ENCODE measurements around the gene ZBTB7C.
"Not testable (repeated sequence)": the region's sequence is repeated elsewhere in the genome, so short reads cannot be mapped to it uniquely, and the experiment has no call there.

Gene ZBTB7C

DNA sequence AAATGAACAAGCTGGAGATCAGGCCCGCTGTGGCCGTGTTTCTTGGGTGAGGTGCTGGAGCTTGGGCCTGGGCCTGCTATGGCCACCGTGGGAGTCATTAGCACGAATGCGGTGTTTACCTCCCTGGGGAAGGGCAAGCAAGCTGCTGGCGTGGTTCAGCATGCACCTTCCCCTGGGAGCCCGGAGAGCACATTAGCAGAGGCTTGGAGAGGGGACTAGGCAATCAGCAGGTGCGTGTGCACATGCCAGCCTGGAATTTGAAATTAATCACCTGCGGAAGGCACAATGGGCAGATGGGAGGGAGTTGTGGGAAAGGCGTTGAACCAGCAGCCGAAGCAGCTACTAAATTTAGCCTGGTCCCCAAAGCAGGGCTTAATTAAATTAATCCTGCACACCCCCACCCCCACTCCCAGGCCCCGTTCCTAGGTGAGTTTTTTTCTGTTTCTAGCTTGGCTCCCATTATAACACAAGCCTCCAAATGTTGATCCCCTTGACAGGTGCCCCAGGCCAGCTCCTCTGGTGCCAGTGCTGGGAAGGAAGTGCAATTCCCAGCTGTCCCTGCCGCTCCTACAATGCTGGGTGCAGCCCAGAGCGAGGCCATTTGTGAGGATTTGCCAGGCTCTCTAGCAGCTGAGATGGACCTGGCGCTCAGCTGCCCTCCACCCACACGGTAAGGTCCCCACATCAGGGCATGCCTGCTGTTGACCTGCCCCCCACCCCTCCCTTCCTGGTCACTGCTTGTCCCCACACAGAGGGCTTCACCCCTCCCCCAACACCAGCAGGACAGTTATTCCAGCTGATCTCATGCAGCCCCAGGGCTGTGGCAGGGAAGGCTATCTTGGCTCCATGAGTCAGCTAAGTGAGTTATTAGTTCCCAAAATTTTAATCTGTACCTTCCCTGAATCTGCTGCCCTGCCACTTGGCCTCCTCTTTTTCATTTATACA lies 115.0 kb downstream of the ZBTB7C start:
- no peak for DNase-seq

DNA sequence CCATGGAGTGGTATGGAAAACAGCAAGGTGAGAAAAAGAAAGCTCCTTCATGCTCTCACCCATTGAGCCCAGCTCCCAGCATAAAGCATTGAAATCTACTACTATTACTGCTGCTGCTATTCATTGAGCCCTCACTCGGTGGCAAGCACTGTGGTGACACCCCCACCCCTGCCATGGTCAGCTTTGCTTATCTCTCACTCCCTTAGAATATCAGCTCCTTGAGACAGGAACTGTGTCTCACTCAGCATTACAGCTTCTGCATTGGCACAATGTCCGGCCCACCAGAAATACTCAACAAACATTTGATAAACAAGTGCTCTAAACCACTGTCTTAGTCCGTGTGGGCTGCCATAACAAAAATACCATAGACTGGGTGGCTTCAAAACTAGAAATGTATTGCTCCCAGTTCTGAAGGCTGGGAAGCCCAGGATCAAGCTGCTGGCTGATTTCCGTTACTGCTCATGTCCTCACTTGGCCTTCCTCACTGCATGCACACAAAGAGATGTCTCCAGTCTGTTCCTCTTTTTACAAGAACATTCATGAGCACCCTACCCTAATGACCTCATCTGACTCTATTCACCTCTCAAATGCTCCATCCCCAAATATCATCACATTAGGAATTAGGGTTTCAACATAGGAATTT lies 116.3 kb downstream of the ZBTB7C start:
- no peak for DNase-seq

DNA sequence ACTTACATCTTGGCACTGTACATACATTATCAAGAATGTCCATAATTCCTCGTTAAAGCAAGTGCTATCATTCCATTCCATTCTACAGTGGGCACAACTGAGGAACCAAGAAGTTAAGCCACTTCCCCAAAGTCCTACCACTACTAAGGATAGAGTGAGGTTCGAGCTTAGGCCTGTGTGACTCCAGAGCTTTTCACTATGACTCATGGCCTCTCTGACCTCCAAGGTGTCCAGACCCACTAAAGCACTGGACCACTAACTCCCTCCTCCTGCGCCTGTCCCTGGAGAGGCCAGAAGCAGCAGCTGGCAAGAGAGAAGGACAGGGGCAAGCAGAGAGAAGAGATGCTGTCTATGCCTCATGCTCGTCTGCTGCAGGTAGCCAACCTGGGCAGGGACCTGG lies 117.0 kb downstream of the ZBTB7C start:
- DNase-seq: no peak

DNA sequence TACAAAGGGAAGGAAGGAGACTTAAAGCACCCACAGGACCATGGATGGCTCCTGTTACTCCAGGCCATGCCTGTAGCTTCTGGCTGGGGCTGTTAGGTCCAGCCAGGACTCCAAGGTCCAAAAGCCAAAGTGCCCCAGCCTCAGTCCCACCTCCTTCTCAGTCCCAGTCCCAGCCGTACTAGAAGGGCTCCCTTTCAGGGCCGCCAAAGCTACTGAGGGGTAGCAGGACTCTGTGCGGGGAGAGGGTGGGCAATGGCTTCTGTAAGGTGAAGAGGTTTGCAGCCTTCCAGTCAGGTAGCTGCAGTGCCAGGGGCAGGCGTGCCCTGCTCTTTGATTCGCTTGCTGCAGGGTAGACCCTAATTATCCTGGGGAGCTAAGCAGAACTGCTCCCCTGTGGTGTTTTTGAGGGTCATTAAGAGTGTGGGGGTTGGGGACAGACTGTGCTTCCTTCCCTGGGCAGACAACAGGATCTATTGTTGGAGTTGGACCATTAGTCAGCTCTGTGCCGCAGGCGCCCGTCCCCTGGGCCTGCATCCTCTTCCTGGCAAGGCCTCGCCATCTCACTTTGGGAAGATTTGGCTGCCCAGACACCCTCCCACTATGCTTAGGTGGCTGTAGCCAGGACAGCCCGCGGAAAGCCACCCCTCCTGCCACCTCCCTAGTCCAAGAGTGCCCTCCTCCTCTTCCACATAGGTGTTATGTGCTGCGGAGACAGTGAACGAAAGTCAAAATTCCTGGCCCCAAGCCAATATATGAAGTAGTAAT lies 118.8 kb downstream of the ZBTB7C start:
- DNase-seq: no peak

GRCh38 chr18:48284743-48285142 lies 124.4 kb downstream of the ZBTB7C start:
- no peak for DNase-seq

- not testable (repeated sequence) for DNase-seq
These were observed 125.2 kb downstream of the ZBTB7C start for GRCh38 chr18:48284011-48284410.

DNA sequence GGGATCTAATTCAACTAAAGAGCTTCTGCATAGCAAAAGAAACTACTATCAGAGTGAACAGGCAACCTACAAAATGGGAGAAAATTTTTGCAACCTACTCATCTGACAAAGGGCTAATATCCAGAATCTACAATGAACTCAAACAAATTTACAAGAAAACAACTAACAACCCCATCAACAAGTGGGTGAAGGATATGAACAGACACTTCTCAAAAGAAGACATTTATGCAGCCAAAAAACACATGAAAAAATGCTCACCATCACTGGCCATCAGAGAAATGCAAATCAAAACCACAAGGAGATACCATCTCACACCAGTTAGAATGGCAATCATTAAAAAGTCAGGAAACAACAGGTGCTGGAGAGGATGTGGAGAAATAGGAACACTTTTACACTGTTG lies 127.7 kb downstream of the ZBTB7C start:
- DNase-seq: not testable (repeated sequence)

DNA sequence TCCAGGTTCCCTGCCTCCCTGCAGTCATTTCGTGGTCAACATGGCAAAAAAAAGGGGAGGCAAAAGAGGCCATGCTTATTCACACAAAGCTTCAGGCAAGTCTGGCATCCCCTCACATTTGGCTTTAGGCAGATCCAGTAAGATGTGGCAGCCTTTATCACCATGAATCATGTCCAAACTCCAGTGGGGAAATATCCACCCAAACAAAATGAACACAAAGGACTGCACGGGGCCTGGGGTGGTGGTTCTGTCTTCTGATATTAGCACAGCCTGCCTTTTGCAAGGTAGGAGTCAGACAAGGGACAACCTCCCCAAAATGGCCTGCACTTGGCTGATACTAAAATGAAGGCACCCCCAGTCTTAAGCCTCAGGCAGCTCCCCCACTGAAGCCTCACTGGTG lies 129.9 kb downstream of the ZBTB7C start:
- no peak for DNase-seq

DNA sequence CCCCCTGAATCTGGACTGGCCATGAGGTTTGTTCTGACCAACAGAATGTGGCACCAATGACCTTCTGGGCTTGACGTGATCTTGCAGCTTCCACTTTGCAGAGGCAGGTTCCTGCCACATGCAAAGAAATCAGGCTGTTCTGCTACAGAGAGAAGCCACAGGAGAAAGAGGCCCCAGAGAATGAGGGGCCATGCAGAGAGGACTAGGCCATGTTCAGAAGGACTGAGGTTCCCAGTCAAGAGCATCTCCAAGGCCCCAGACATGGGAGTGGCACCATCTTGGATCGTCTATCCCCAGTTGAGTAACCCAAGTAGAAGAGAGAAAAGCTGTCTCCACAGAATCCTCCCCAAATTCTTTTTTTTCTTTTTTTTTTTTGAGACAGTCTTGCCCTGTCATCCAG lies 131.1 kb downstream of the ZBTB7C start:
- no peak for DNase-seq

DNA sequence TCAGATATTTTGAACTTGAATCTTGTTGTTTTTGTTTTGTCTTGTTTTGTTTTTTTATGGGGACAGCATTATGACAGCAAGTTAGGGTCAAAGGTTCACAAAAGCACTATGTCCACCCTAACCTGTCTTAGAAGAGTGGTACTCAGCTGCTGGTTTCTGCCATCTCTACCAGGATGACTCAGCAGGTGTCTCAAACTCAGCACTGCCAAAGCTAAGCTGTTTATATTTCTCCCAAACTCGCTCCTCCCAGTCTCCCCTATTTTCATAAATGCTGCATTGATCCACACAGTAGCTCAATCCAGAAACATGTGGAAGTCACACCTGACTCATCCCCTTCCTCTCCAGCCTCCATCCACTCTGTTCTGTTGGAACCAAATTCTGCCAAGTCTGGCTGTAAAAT lies 134.9 kb downstream of the ZBTB7C start:
- no peak for DNase-seq

GRCh38 chr18:48270929-48271328 lies 138.3 kb downstream of the ZBTB7C start:
- no peak for DNase-seq

GRCh38 chr18:48265328-48265727 lies 143.9 kb downstream of the ZBTB7C start:
- DNase-seq: no peak

- no peak for DNase-seq
These were observed 145.0 kb downstream of the ZBTB7C start for GRCh38 chr18:48263914-48264902.

GRCh38 chr18:48263192-48263853 lies 145.9 kb downstream of the ZBTB7C start:
- no peak for DNase-seq

DNA sequence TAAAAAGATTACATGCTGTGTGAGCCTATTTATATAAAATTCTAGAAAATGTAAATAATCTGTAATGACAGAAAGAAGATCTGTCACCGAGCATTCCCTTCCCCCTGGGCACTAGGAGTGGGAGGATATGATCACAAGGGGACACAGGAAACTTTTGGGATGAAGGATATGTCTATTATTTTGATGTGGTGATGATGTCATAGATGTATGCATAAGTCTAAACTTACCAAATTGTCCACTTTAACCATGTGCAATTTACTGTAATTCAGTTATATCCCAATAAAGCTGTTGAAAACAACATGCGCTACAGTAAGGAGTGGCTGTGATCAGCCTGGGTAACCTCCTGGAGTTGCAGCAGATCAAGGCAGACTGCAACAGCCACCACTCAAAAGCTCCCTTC lies 148.9 kb downstream of the ZBTB7C start:
- no peak for DNase-seq

DNA sequence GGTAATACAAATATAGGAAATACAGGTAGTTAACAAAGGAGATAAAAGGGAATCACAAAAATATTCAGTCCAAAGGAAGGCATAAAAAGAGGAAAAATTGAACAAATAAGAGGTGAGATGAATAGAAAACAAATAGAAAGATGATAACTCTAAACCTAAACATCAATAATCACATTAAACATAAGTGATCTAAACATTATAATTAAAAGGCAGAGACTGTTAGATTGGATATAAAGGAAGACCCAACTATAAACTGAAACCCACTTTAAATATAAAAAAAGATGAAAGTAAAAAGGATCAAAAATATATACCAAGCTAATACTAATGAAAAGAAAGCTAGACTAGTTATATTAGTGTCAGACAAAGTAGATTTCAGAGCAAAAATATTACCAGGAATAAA lies 152.3 kb downstream of the ZBTB7C start:
- DNase-seq: no peak

DNA sequence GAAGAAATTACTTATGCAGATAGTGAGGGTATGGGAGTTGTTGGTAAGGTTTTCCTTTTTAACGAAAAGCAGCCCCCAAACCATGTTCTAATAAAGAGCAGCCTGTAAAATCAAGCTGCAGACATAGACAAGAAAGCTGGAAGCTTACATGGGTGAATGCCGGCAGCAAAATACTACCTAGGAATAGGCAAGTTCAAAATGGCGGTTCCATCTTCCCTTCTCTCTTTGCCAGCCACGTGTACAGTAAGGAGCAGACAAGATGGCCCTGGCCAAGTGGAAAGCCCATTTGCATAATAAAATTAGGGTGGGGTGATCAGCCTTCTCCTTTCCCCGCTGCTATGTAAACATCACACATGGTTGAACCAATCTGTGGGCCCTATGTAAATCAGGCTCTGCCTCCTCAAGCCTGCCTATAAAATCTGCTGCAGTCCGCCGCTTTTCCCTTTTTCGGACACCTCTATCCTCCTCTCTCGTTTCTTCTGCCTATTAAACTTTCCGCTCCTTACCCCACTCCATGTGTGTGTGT lies 155.0 kb downstream of the ZBTB7C start:
- DNase-seq: no peak

- DNase-seq: no peak
These were observed 156.7 kb downstream of the ZBTB7C start for GRCh38 chr18:48252525-48252924.

GRCh38 chr18:48250918-48251317 lies 158.3 kb downstream of the ZBTB7C start:
- DNase-seq: no peak

GRCh38 chr18:48250362-48250907 lies 158.7 kb downstream of the ZBTB7C start:
- no peak for DNase-seq

DNA sequence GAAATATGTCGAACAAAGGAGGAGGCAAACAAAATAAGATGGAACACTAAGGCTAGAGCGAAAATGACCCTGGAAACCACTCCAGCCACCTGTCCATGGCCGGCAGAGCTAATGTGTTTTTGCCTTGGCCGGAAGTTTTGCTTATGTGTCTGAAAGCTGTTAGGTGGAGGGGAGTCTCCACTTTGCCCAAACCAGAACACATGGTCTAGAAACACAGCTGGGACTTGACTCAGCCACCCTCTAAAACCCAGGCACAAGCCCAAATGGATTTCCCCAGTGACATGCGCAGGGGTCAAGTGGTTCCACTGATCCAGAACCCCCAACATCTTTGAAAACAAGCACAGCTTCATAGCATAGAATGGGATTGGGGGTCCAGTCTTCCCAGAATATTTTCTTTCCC lies 159.3 kb downstream of the ZBTB7C start:
- DNase-seq: no peak
